IMR-90 (cell line): ENCODE data around the gene ALK. TPM values are rescaled to one million over a fixed set of nuclear protein-coding genes. Genes with fewer than 3 reads are reported as not detected.

Experiments
- ATAC-seq: fragments of 200-7000 bp; cut with Tn5 transposase; 2 replicates; pipeline ENCODE4 v1.9.1; 2020; ENCODE audit warnings: low read depth, mild to moderate bottlenecking, moderate library complexity
- BruUV-seq: library from RNA; stranded (reverse); fragments of 400-500 nt; replicated peaks from 2 replicates; lab custom pipeline; 2021; lab: Mats Ljungman, UMichigan
- CTCF ChIA-PET: fragments of 300-600 bp; formaldehyde crosslinking; extraction: SDS; loops from one replicate; lab custom pipeline; 2021; ENCODE audit warnings: antibody characterized with exemption; lab: Yijun Ruan, JAX
- POLR2A ChIA-PET: fragments of 300-600 bp; sonication (Branson Sonifier 250); formaldehyde crosslinking; loops from one replicate; lab custom pipeline; 2022; ENCODE audit warnings: antibody characterized with exemption; ENCODE audit not compliant: unreplicated experiment; lab: Charles Lee
- DNase-seq: peaks from one replicate; pipeline ENCODE4 v3.0.0; 2013
- H2AFZ ChIP-seq: replicated peaks from 2 replicates; pipeline ENCODE3; 2013; ENCODE audit warnings: low read length, mild to moderate bottlenecking; ENCODE audit not compliant: poor library complexity
- H2AK5ac ChIP-seq: 2 replicates; pipeline ENCODE4 v1.6.1; 2013; ENCODE audit warnings: low read depth, low read length, inconsistent platforms
- H2AK9ac ChIP-seq: replicated peaks from 2 replicates; pipeline ENCODE3; 2013; ENCODE audit warnings: mild to moderate bottlenecking, low read depth, low read length, moderate library complexity; ENCODE audit not compliant: poor library complexity
- H2BK120ac ChIP-seq: 2 replicates; pipeline ENCODE4 v1.6.1; 2013; ENCODE audit warnings: low read depth, low read length, inconsistent platforms
- H2BK15ac ChIP-seq: 3 replicates; pipeline ENCODE4 v1.6.1; 2013; ENCODE audit warnings: low read depth, low read length, inconsistent platforms
- H2BK20ac ChIP-seq: 2 replicates; pipeline ENCODE4 v1.6.1; 2013; ENCODE audit warnings: low read depth, mild to moderate bottlenecking, inconsistent platforms, low read length, moderate library complexity
- H2BK5ac ChIP-seq: 2 replicates; pipeline ENCODE4 v1.6.1; 2013; ENCODE audit warnings: mild to moderate bottlenecking, low read depth, low read length, inconsistent platforms; ENCODE audit not compliant: poor library complexity, severe bottlenecking
- H3K14ac ChIP-seq: replicated peaks from 2 replicates; pipeline ENCODE4 v1.6.1; 2013; ENCODE audit warnings: low read depth, low read length, inconsistent platforms
- H3K18ac ChIP-seq: 2 replicates; pipeline ENCODE4 v1.6.1; 2013; ENCODE audit warnings: low read depth, low read length, control low read depth
- H3K23ac ChIP-seq: 2 replicates; pipeline ENCODE4 v1.6.1; 2013; ENCODE audit warnings: low read depth, low read length, inconsistent platforms
- H3K27ac ChIP-seq: 2 replicates; pipeline ENCODE4 v1.5.1; 2013; ENCODE audit warnings: mild to moderate bottlenecking, control low read depth, low read length; ENCODE audit not compliant: insufficient read depth
- H3K27me3 ChIP-seq: 2 replicates; pipeline ENCODE4 v1.6.1; 2013; ENCODE audit warnings: low read length; ENCODE audit not compliant: control insufficient read depth, insufficient read depth
- H3K36me3 ChIP-seq: 2 replicates; pipeline ENCODE4 v1.6.1; 2013; ENCODE audit warnings: low read length, mixed read lengths; ENCODE audit not compliant: control insufficient read depth, insufficient read depth
- H3K4ac ChIP-seq: 2 replicates; pipeline ENCODE4 v1.6.1; 2013; ENCODE audit warnings: low read depth, low read length, inconsistent platforms
- H3K4me1 ChIP-seq: 2 replicates; pipeline ENCODE4 v1.6.1; 2013; ENCODE audit warnings: low read length, mixed read lengths; ENCODE audit not compliant: control insufficient read depth, insufficient read depth
- H3K4me2 ChIP-seq: 2 replicates; pipeline ENCODE4 v1.6.1; 2013; ENCODE audit warnings: low read depth, mild to moderate bottlenecking, control low read depth, low read length, moderate library complexity
- H3K4me3 ChIP-seq: 2 replicates; pipeline ENCODE4 v1.5.1; 2013; ENCODE audit warnings: low read depth, mild to moderate bottlenecking, control low read depth, low read length, moderate library complexity; ENCODE audit not compliant: insufficient read depth
- H3K56ac ChIP-seq: 2 replicates; pipeline ENCODE4 v1.6.1; 2013; ENCODE audit warnings: low read length, inconsistent platforms; ENCODE audit not compliant: insufficient read depth; ENCODE audit errors: extremely low read depth
- H3K79me1 ChIP-seq, 2 experiments: 2 replicates each; pipeline ENCODE4 v1.6.1; 2013; ENCODE audit warnings: low read length in 2 of 2, inconsistent platforms in 1 of 2, low read depth in 1 of 2
- H3K9ac ChIP-seq: 2 replicates; pipeline ENCODE4 v1.6.1; 2013; ENCODE audit warnings: low read depth, low read length, control low read depth
- H3K9me1 ChIP-seq: 2 replicates; pipeline ENCODE4 v1.6.1; 2013; ENCODE audit warnings: low read length, inconsistent platforms; ENCODE audit not compliant: insufficient read depth
- H3K9me3 ChIP-seq: 2 replicates; pipeline ENCODE4 v1.6.1; 2013; ENCODE audit warnings: low read length; ENCODE audit not compliant: control insufficient read depth, insufficient read depth
- H4K20me1 ChIP-seq: 2 replicates; pipeline ENCODE4 v1.6.1; 2013; ENCODE audit warnings: low read length, inconsistent platforms; ENCODE audit not compliant: insufficient read depth
- H4K5ac ChIP-seq: 2 replicates; pipeline ENCODE4 v1.6.1; 2013; ENCODE audit warnings: mild to moderate bottlenecking, low read depth, low read length, control low read depth
- H4K8ac ChIP-seq, 2 experiments: 2 replicates each; pipeline ENCODE4 v1.6.1; 2013; ENCODE audit warnings: low read depth in 2 of 2, low read length in 2 of 2, control low read depth in 1 of 2, inconsistent platforms in 1 of 2
- H4K91ac ChIP-seq: 2 replicates; pipeline ENCODE4 v1.6.1; 2013; ENCODE audit warnings: low read depth, low read length, inconsistent platforms; ENCODE audit not compliant: insufficient read depth
- BHLHE40 ChIP-seq: fragments of 150-350 bp; IDR thresholded peaks from 2 replicates; pipeline ENCODE4 v1.6.1; 2016; ENCODE audit warnings: mild to moderate bottlenecking, low read depth, low read length
- CEBPB ChIP-seq: IDR thresholded peaks from 2 replicates; pipeline ENCODE4 v1.6.1; 2012; ENCODE audit warnings: low read depth, low read length, improper control_type of control experiment
- CHD1 ChIP-seq: IDR thresholded peaks from 2 replicates; pipeline ENCODE4 v1.6.1; 2012; ENCODE audit warnings: low read depth, low read length, improper control_type of control experiment
- FOS ChIP-seq: fragments of 150-350 bp; IDR thresholded peaks from 2 replicates; pipeline ENCODE4 v1.6.1; 2016; ENCODE audit warnings: low read depth, low read length
- MAFK ChIP-seq: IDR thresholded peaks from 2 replicates; pipeline ENCODE4 v1.6.1; 2012; ENCODE audit warnings: low read depth, low read length, improper control_type of control experiment
- MAZ ChIP-seq: IDR thresholded peaks from 2 replicates; pipeline ENCODE4 v1.6.1; 2012; ENCODE audit warnings: low read depth, mild to moderate bottlenecking, low read length, improper control_type of control experiment, moderate library complexity, borderline replicate concordance
- MXI1 ChIP-seq: IDR thresholded peaks from 2 replicates; pipeline ENCODE4 v1.6.1; 2012; ENCODE audit warnings: low read depth, mild to moderate bottlenecking, low read length, moderate library complexity, borderline replicate concordance
- NFE2L2 ChIP-seq: fragments of 150-350 bp; IDR thresholded peaks from 2 replicates; pipeline ENCODE4 v1.6.1; 2016; ENCODE audit warnings: low read depth, mild to moderate bottlenecking, low read length
- POLR2A ChIP-seq: IDR thresholded peaks from 2 replicates; pipeline ENCODE4 v1.6.1; 2012; ENCODE audit warnings: mild to moderate bottlenecking, low read depth, low read length
- RAD21 ChIP-seq: IDR thresholded peaks from 2 replicates; pipeline ENCODE4 v1.6.1; 2012; ENCODE audit warnings: low read length, improper control_type of control experiment
- RCOR1 ChIP-seq: IDR thresholded peaks from 2 replicates; pipeline ENCODE4 v1.6.1; 2012; ENCODE audit warnings: mild to moderate bottlenecking, low read length, improper control_type of control experiment; ENCODE audit not compliant: insufficient replicate concordance
- RFX5 ChIP-seq: IDR thresholded peaks from 2 replicates; pipeline ENCODE4 v1.8.0; 2012; ENCODE audit warnings: low read depth, mild to moderate bottlenecking, low read length, moderate library complexity
- SMC3 ChIP-seq: fragments of 150-350 bp; IDR thresholded peaks from 2 replicates; pipeline ENCODE4 v1.6.1; 2016; ENCODE audit warnings: low read depth, mild to moderate bottlenecking, antibody characterized with exemption, low read length, moderate library complexity
- WGBS, 2 experiments: methylation state at CpG; one replicate each; pipeline versions ENCODE4 v1.1.5 to v1.1.7; 2013; ENCODE audit warnings: missing lambda C conversion rate in 2 of 2; ENCODE audit not compliant: insufficient read length in 1 of 2; ENCODE audit errors: extremely low coverage in 2 of 2; 5-methylcytosine and 5-hydroxymethylcytosine counted together
- dilution Hi-C: fragments of 300-500 bp; cut with HindIII; formaldehyde crosslinking; loops from one replicate; pipeline ENCODE4 v1.14.3; 2018; ENCODE audit warnings: low sequenced_read_pairs; ENCODE audit not compliant: unreplicated experiment
- in situ Hi-C: fragments of 300-500 bp; cut with MboI; formaldehyde crosslinking; loops from 3 replicates; pipeline ENCODE4 v1.14.3; 2019; ENCODE audit warnings: low sequenced_read_pairs, inconsistent platforms, mixed read lengths
- intact Hi-C: fragments of 100-400 bp; cut with micrococcal nuclease; formaldehyde crosslinking; loops from 2 replicates; pipeline ENCODE4 v1.10.0; 2022
- polyA plus RNA-seq, 3 experiments: library from polyadenylated mRNA; depleted of rRNA; stranded (reverse); fragments of >200 nt; gene quantifications; 2 replicates each; pipeline ENCODE4 v1.2.3, GENCODE V29; 2012; ENCODE audit warnings: low replicate concordance in 1 of 3
- total RNA-seq: library from RNA; depleted of rRNA; stranded (reverse); fragments of >200 nt; gene quantifications from 2 replicates; pipeline ENCODE4 v1.2.3, GENCODE V29; 2012
- TF ChIP-seq, protein P1 (sequence below): fragments of 150-350 bp; IDR thresholded peaks from 2 replicates; pipeline ENCODE4 v1.6.1; 2017; ENCODE audit warnings: mild to moderate bottlenecking, antibody characterized with exemption, low read length, low read depth
- TF ChIP-seq, protein P2 (sequence below): fragments of 150-350 bp; IDR thresholded peaks from 2 replicates; pipeline ENCODE4 v1.6.1; 2016; ENCODE audit warnings: low read depth, mild to moderate bottlenecking, low read length, moderate library complexity, borderline replicate concordance
- TF ChIP-seq, protein P3 (sequence below): conservative IDR thresholded peaks from 2 replicates; pipeline ENCODE4 v1.5.1; 2012; ENCODE audit warnings: mild to moderate bottlenecking, low read depth, low read length, improper control_type of control experiment

Gene ALK
- total and polyA plus RNA-seq, 2 of the 4 experiments (the other 2 are of a cell fraction): not detected

DNA sequence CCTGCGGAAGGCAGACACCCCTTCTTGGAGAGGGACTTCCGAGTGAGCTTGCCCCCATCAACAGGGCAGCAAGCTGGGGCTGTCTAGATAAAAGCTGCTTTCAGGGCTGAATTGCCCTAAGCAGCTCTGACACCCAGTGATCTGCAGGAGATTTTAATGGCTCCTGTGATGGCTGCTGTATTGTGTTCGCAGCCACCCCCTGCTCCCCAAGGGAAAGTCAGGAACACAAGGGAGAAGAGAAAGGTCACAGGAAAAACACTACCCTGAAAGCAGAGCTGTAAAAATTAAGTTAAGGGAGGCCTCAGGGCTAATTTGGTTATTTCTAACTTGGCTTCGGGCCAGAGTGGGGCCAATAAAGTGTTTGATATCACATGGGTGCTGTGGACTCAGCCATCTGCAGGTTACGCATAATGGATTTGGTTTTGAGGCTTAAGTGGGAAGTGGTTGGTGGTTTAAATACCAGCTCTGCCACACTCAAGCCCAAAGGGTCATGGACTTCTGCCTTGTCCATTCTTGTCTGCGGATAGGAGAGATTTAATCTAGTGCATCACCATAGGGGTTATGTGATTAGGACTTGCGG is 658.6 kb downstream of the ALK start:
- DNase-seq (no peak), ATAC-seq (no peak)
- Histone ChIP-seq H3K18ac (no peak overlapping the region), H3K9me1 (no peaks in the 10 kb centered on the region; the same call in 1 of the 2 replicates), H3K56ac (no peak overlapping the region), H2BK20ac (no peak overlapping the region), H3K4me1 (no peaks in the 10 kb centered on the region), H2AK5ac (no peak overlapping the region), H2BK15ac (no peak overlapping the region), H3K36me3 (no peaks in the 10 kb centered on the region), H4K91ac (no peak overlapping the region), H2AFZ (peak overlapping the region; percentile 14), H2AK9ac (no peak overlapping the region), H4K20me1 (no peaks in the 10 kb centered on the region), H4K5ac (no peak overlapping the region), H3K79me1 (no peaks in the 10 kb centered on the region), H2BK5ac (no peak overlapping the region), H4K8ac (no peak overlapping the region), H3K9ac (no peak overlapping the region), H3K27me3 (peaks cover 10% of the 10 kb centered on the region), H3K9me3 (no peaks in the 10 kb centered on the region), H3K4me2 (no peak overlapping the region), H3K23ac (no peak overlapping the region), H3K27ac (no peak overlapping the region), H3K4ac (no peak overlapping the region), H3K4me3 (no peak overlapping the region), H3K14ac (no peak overlapping the region), H2BK120ac (no peak overlapping the region)
- in situ Hi-C loops (no loop called here), intact Hi-C loops (no loop called here), dilution Hi-C loops (no loop called here)
- no TSS peak for BruUV-seq
- TF ChIP-seq RAD21 (no peak), POLR2A (no peak), SMC3 (no peak), MAFK (no peak), CEBPB (no peak), RCOR1 (no peak), NFE2L2 (no peak), BHLHE40 (no peak), MXI1 (no peak), FOS (no peak), RFX5 (no peak), MAZ (no peak), CHD1 (no peak)
- TF ChIP-seq, protein P1, sequence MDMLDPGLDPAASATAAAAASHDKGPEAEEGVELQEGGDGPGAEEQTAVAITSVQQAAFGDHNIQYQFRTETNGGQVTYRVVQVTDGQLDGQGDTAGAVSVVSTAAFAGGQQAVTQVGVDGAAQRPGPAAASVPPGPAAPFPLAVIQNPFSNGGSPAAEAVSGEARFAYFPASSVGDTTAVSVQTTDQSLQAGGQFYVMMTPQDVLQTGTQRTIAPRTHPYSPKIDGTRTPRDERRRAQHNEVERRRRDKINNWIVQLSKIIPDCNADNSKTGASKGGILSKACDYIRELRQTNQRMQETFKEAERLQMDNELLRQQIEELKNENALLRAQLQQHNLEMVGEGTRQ: no peak
- TF ChIP-seq, protein P2, sequence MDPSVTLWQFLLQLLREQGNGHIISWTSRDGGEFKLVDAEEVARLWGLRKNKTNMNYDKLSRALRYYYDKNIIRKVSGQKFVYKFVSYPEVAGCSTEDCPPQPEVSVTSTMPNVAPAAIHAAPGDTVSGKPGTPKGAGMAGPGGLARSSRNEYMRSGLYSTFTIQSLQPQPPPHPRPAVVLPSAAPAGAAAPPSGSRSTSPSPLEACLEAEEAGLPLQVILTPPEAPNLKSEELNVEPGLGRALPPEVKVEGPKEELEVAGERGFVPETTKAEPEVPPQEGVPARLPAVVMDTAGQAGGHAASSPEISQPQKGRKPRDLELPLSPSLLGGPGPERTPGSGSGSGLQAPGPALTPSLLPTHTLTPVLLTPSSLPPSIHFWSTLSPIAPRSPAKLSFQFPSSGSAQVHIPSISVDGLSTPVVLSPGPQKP: no peak
- TF ChIP-seq, protein P3, sequence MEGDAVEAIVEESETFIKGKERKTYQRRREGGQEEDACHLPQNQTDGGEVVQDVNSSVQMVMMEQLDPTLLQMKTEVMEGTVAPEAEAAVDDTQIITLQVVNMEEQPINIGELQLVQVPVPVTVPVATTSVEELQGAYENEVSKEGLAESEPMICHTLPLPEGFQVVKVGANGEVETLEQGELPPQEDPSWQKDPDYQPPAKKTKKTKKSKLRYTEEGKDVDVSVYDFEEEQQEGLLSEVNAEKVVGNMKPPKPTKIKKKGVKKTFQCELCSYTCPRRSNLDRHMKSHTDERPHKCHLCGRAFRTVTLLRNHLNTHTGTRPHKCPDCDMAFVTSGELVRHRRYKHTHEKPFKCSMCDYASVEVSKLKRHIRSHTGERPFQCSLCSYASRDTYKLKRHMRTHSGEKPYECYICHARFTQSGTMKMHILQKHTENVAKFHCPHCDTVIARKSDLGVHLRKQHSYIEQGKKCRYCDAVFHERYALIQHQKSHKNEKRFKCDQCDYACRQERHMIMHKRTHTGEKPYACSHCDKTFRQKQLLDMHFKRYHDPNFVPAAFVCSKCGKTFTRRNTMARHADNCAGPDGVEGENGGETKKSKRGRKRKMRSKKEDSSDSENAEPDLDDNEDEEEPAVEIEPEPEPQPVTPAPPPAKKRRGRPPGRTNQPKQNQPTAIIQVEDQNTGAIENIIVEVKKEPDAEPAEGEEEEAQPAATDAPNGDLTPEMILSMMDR: no peak
- ChIA-PET POLR2A (no interaction called here), CTCF (no interaction called here)
- WGBS, 2 experiments: no CpG with 5 or more reads among the region's 7 CpGs
